Prostate gland (tissue), 2 donors: ENCODE data around the gene CAMK2B. TPM values are rescaled to one million over a fixed set of nuclear protein-coding genes. Genes with fewer than 3 reads are reported as not detected.

ENCODE experiments used
- DNase-seq: peaks from one replicate; pipeline ENCODE4 v3.0.0-alpha.2; 2019; ENCODE audit warnings: low spot score
- H3K27ac ChIP-seq, 2 donors: fragments of 200-600 bp; sonication (generic); 2 replicates each; pipeline ENCODE4 v1.5.1; 2017 to 2019
- H3K27me3 ChIP-seq: fragments of 200-600 bp; sonication (generic); replicated peaks from 2 replicates; pipeline ENCODE4 v1.5.1; 2019; ENCODE audit not compliant: insufficient read depth
- H3K36me3 ChIP-seq, 2 donors: fragments of 200-600 bp; sonication (generic); 1 replicate in 1 of 2; 2 replicates in 1 of 2; pipeline versions ENCODE4 v1.5.1 to v1.8.1; 2017 to 2019
- H3K4me1 ChIP-seq: fragments of 200-600 bp; sonication (generic); replicated peaks from 2 replicates; pipeline ENCODE4 v1.5.1; 2019
- H3K4me3 ChIP-seq, 2 donors: fragments of 200-600 bp; sonication (generic); 2 replicates each; pipeline ENCODE4 v1.5.1; 2017 to 2019
- H3K9me3 ChIP-seq: fragments of 200-600 bp; sonication (generic); 2 replicates; pipeline ENCODE4 v1.5.1; 2017
- CTCF ChIP-seq, 4 experiments: fragments of 200-600 bp in 2 of 4; fragments of 450-650 bp in 2 of 4; sonication (generic) in 2 of 4; IDR thresholded peaks; 1 replicate in 3 of 4; 2 replicates in 1 of 4; pipeline ENCODE4 v1.5.1; 2016 to 2019; ENCODE audit warnings: antibody characterized with exemption in 4 of 4, mild to moderate bottlenecking in 2 of 4, moderate library complexity in 2 of 4
- POLR2A ChIP-seq: fragments of 450-650 bp; IDR thresholded peaks from one replicate; pipeline ENCODE4 v1.6.1; 2016; ENCODE audit warnings: antibody characterized with exemption, mild to moderate bottlenecking
- POLR2AphosphoS5 ChIP-seq: sonication (generic); formaldehyde crosslinking; IDR thresholded peaks from one replicate; pipeline ENCODE4 v1.6.1; 2017; ENCODE audit warnings: antibody characterized with exemption
- WGBS: methylation state at CpG from one replicate; pipeline ENCODE4 v1.1.5; 2018; 5-methylcytosine and 5-hydroxymethylcytosine counted together
- intact Hi-C: fragments of 100-400 bp; cut with DNase I; formaldehyde crosslinking; loops from one replicate; pipeline ENCODE4 v1.14.2; 2022
- total RNA-seq, 2 donors: library from RNA; depleted of rRNA; stranded (reverse); fragments of >200 nt; gene quantifications; one replicate each; pipeline ENCODE4 v1.1.0, GENCODE V29; 2016

The CAMK2B gene
- total RNA-seq, 2 donors from 2014 or later, result 5.7 to 16.9 TPM

DNA sequence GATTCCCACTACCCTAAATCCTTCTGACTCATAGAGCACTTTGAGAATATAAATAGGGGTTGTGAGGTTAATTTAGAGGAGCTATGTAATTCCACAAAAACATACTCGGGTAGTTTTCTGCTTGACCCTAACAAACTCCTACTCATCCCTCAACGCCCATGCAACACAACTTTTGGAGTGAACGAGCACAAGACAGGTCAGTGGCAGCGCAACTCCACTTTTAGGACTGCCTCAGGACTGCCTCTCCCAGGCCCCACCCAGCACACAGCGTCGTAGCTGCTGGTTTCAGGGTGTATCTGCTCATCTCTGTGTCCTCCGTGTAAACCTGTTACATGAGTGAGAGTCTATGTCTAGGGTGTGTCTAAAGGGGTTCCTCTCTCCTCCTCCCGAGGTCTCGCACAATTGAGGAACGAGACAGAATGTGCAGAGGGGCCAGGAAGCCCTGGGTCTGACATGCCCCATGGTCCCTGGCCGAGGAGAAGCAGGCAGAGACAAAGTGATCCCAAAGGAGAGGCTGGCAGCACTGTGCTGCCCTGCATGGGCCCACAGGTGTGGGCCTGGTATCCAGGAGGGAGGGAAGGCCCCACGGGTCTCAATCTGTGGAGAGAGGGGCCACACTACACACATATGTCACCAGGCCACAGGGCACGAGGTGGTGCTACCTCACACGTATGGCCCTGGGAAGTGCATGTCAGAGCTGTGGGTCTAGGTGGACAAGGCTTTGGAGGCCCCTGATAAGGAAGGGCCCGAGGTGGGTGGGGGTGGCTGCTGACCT is 45.5 kb downstream of the CAMK2B start:
- WGBS, result 87% methylated on average over 15 of the region's 15 CpGs
- intact Hi-C loops, result no loop called here
- DNase-seq, result no peak

GRCh38 chr7:44279286-44279685 is 46.1 kb downstream of the CAMK2B start:
- H3K36me3 ChIP-seq, result no peaks in the 10 kb centered on the region
- H3K4me3 ChIP-seq, result no peak overlapping the region
- WGBS, result 89% methylated on average over 6 of the region's 6 CpGs
- H3K27me3 ChIP-seq, result no peaks in the 10 kb centered on the region
- TF ChIP-seq POLR2A, result no peak
- no peak for TF ChIP-seq POLR2AphosphoS5
- no peak for TF ChIP-seq CTCF (IDR thresholded peaks at IDR 0.05)
- H3K27ac ChIP-seq, result no peak overlapping the region
- no peak for DNase-seq
- no peaks in the 10 kb centered on the region for H3K4me1 ChIP-seq
- intact Hi-C loops, result no loop called here
- no peaks in the 10 kb centered on the region for H3K9me3 ChIP-seq

More for the DNA sequence above, 45.5 kb downstream of the CAMK2B start:
- H3K36me3 ChIP-seq, result no peaks in the 10 kb centered on the region
- no peak overlapping the region for H3K27ac ChIP-seq
- H3K9me3 ChIP-seq, result no peaks in the 10 kb centered on the region
- H3K27me3 ChIP-seq, result no peaks in the 10 kb centered on the region
- no peak overlapping the region for H3K4me3 ChIP-seq
- H3K4me1 ChIP-seq, result no peaks in the 10 kb centered on the region
- TF ChIP-seq POLR2AphosphoS5 (no peak), CTCF (IDR thresholded peaks at IDR 0.05) (no peak), POLR2A (no peak)

GRCh38 chr7:44278451-44279161 is 46.8 kb downstream of the CAMK2B start:
- WGBS, result 86% methylated on average over 9 of the region's 9 CpGs

DNA sequence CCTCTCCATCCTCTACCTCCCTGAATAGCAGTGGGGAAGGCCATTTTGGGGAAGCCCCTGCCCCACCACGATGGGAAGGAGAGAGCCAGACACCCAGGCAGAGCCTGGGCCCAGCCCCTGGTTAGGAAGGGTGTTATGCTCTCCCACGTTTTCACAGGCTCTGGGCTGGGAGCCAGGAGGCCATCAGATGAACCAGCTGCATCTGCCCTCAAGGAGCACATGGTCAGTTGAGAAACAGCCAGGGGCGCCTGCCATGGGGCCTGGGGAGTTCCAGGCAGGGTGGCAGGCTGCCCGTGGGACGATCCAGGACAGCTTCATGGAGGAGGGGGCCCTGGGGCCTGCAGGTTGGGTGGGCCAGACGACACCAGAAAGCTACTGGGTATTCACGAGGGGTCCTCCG is 47.5 kb downstream of the CAMK2B start:
- TF ChIP-seq POLR2A, result no peak
- no peak for TF ChIP-seq CTCF (IDR thresholded peaks at IDR 0.05)
- no peak for TF ChIP-seq POLR2AphosphoS5
- no peaks in the 10 kb centered on the region for H3K36me3 ChIP-seq
- no peaks in the 10 kb centered on the region for H3K4me1 ChIP-seq
- intact Hi-C loops, result no loop called here
- no peak overlapping the region for H3K4me3 ChIP-seq
- no peak overlapping the region for H3K27ac ChIP-seq
- WGBS, result 77% methylated on average over 8 of the region's 8 CpGs
- no peaks in the 10 kb centered on the region for H3K9me3 ChIP-seq
- no peaks in the 10 kb centered on the region for H3K27me3 ChIP-seq
- DNase-seq, result no peak

More at GRCh38 chr7:44278451-44279161, 46.8 kb downstream of the CAMK2B start:
- Histone ChIP-seq H3K4me3 (no peak overlapping the region), H3K9me3 (no peaks in the 10 kb centered on the region), H3K27me3 (no peaks in the 10 kb centered on the region), H3K4me1 (no peaks in the 10 kb centered on the region), H3K36me3 (no peaks in the 10 kb centered on the region), H3K27ac (no peak overlapping the region)
- TF ChIP-seq POLR2AphosphoS5 (no peak), CTCF (IDR thresholded peaks at IDR 0.05) (no peak), POLR2A (no peak)
- intact Hi-C loops, result no loop called here
- no peak for DNase-seq
